HG03521 (cell line): Measurements from ENCODE around the gene PLA2G4B.
"Not testable (repeated sequence)": the region's sequence is repeated elsewhere in the genome, so short reads cannot be mapped to it uniquely, and the experiment has no call there.

Experiments
- ATAC-seq: cut with Tn5 transposase; IDR thresholded peaks from one replicate; pipeline ENCODE4 v1.9.1; 2021; ENCODE audit warnings: mild to moderate bottlenecking, moderate library complexity; ENCODE audit not compliant: unreplicated experiment

PLA2G4B gene

GRCh38 chr15:41827290-41827879, 11.3 kb upstream of the PLA2G4B start:
- ATAC-seq, result peak; percentile 11

- peak; percentile 75 for ATAC-seq
These were observed 10.5 kb upstream of the PLA2G4B start, which contains the start of gene JMJD7 for GRCh38 chr15:41827880-41828806. TSS of gene JMJD7 (plus strand) at chr15:41828092. CDS start at chr15:41828125, 33 bp downstream.

GRCh38 chr15:41828807-41829141, 9.9 kb upstream of the PLA2G4B start:
- ATAC-seq, result no peak

- ATAC-seq, result no peak
These were observed 8.5 kb upstream of the PLA2G4B start for GRCh38 chr15:41829959-41830646.

GRCh38 chr15:41831291-41831690, 7.4 kb upstream of the PLA2G4B start:
- ATAC-seq, result not testable (repeated sequence)

GRCh38 chr15:41832208-41832607, 6.4 kb upstream of the PLA2G4B start:
- ATAC-seq, result no peak

GRCh38 chr15:41832875-41833274, 5.8 kb upstream of the PLA2G4B start:
- no peak for ATAC-seq

- ATAC-seq, result no peak
These were observed 4.6 kb upstream of the PLA2G4B start for GRCh38 chr15:41834096-41834495.

GRCh38 chr15:41836073-41836472, 2.6 kb upstream of the PLA2G4B start:
- no peak for ATAC-seq

GRCh38 chr15:41836713-41837454, 1.8 kb upstream of the PLA2G4B start:
- no peak for ATAC-seq

- ATAC-seq, result no peak
These were observed 1.3 kb downstream of the PLA2G4B start for GRCh38 chr15:41839781-41840491.

- no peak for ATAC-seq
These were observed 2.0 kb downstream of the PLA2G4B start for GRCh38 chr15:41840673-41841072.

GRCh38 chr15:41841131-41841530, 2.5 kb downstream of the PLA2G4B start:
- ATAC-seq, result no peak

- no peak for ATAC-seq
These were observed 3.6 kb downstream of the PLA2G4B start for GRCh38 chr15:41842229-41842628.

GRCh38 chr15:41843571-41843970, 4.9 kb downstream of the PLA2G4B start:
- ATAC-seq, result no peak

- no peak for ATAC-seq
These were observed 6.2 kb downstream of the PLA2G4B start for GRCh38 chr15:41844814-41845213.

GRCh38 chr15:41847206-41847605, 8.6 kb downstream of the PLA2G4B start:
- ATAC-seq, result no peak

GRCh38 chr15:41847981-41848380, 9.3 kb downstream of the PLA2G4B start:
- ATAC-seq, result no peak

- ATAC-seq, result no peak
These were observed 10.0 kb downstream of the PLA2G4B start for GRCh38 chr15:41848631-41849030.

- ATAC-seq, result no peak
These were observed 10.6 kb downstream of the PLA2G4B start for GRCh38 chr15:41849204-41849603.
